Stimulated activated CD8-positive, alpha-beta memory T cell treated with anti-CD3 and anti-CD28 coated beads, Interleukin-2, amount 100 ng/mL, for 48 hours (primary cell): ENCODE results near the gene SNRNP40.

Experiments used
- DNase-seq, 2 donors: peaks; one replicate each; pipeline ENCODE4 v3.0.0-alpha.2; 2020; ENCODE audit warnings: low read depth in 2 of 2

The SNRNP40 gene

GRCh38 chr1:31231802-31232201 is 64.8 kb downstream of the SNRNP40 start:
- no peak for DNase-seq

GRCh38 chr1:31230378-31230777 is 66.2 kb downstream of the SNRNP40 start:
- DNase-seq, result no peak

- DNase-seq, result no peak
Observed at GRCh38 chr1:31228986-31229385, 67.6 kb downstream of the SNRNP40 start.

GRCh38 chr1:31227891-31228568 is 68.6 kb downstream of the SNRNP40 start:
- no peak for DNase-seq

- DNase-seq, result no peak
Observed at GRCh38 chr1:31224068-31224467, 72.5 kb downstream of the SNRNP40 start.

GRCh38 chr1:31222176-31222575 is 74.4 kb downstream of the SNRNP40 start:
- no peak for DNase-seq

GRCh38 chr1:31221072-31221471 is 75.5 kb downstream of the SNRNP40 start:
- no peak for DNase-seq

GRCh38 chr1:31219489-31219888 is 77.1 kb downstream of the SNRNP40 start:
- no peak for DNase-seq

- no peak for DNase-seq
Observed at GRCh38 chr1:31218705-31219104, 77.9 kb downstream of the SNRNP40 start.

- no peak for DNase-seq
Observed at GRCh38 chr1:31216016-31216415, 80.6 kb downstream of the SNRNP40 start.

- no peak for DNase-seq
Observed at GRCh38 chr1:31215065-31215570, 81.5 kb downstream of the SNRNP40 start.

GRCh38 chr1:31214316-31215064 is 82.1 kb downstream of the SNRNP40 start:
- DNase-seq, result no peak
